NCI-H2227 (cell line): ENCODE data around the gene KLHL22.
"Not testable (repeated sequence)": the region's sequence is repeated elsewhere in the genome, so short reads cannot be mapped to it uniquely, and the experiment has no call there.

Experiments
- DNase-seq: peaks from one replicate; lab custom pipeline; 2025; ENCODE audit not compliant: unreplicated experiment; lab: John Stamatoyannopoulos, UW

KLHL22 gene, protein sequence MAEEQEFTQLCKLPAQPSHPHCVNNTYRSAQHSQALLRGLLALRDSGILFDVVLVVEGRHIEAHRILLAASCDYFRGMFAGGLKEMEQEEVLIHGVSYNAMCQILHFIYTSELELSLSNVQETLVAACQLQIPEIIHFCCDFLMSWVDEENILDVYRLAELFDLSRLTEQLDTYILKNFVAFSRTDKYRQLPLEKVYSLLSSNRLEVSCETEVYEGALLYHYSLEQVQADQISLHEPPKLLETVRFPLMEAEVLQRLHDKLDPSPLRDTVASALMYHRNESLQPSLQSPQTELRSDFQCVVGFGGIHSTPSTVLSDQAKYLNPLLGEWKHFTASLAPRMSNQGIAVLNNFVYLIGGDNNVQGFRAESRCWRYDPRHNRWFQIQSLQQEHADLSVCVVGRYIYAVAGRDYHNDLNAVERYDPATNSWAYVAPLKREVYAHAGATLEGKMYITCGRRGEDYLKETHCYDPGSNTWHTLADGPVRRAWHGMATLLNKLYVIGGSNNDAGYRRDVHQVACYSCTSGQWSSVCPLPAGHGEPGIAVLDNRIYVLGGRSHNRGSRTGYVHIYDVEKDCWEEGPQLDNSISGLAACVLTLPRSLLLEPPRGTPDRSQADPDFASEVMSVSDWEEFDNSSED

DNA sequence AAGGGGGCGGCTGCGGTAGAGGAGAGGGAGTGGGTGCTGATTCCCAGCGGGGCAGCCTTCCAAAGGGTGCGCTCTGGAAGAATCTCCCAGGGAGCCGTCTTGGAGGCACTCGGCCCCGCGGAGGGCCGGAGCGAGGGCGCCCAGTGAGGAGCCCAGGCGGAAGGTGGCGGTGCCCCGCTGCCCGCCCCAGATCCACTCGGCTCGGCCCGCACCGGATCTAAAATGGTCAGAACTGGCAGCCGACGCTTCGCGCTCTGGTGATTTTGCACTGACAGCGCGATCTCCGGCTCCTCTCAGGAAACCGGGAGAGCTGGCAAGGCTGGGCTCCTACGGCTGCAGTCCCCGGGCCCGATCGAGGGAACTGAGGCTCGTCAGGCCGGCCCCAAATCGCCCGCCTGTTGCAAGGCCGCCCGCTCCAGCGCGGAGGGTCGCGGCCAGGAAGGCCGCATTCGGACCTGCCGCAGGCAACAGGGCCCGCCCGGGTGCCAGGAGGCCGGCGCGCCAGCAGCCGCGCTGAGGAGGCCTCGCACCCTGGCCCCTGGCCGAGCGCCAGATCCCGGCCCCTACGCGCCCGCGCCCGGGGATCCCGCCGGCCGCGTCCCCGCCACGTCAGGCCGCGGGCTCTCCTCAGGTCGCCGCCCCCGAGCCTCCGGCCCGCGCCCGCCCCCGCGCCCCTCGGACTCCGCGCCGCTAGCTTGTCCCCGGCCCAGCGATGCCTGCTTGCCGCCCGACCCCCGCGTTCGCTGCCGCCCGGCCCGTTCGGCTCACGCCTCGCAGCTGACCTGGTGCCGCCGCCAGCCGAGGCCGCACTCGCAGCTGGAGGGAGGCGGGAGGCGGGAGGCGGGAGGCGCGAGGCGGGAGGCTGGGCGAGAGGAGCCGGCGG is at the start of gene KLHL22:
Gene KLHL22, minus strand, starts transcription at position 818 of the 883 bp plus-strand sequence. CDS start 6,584 bp downstream, outside the sequence.
- DNase-seq = peak; percentile 81

DNA sequence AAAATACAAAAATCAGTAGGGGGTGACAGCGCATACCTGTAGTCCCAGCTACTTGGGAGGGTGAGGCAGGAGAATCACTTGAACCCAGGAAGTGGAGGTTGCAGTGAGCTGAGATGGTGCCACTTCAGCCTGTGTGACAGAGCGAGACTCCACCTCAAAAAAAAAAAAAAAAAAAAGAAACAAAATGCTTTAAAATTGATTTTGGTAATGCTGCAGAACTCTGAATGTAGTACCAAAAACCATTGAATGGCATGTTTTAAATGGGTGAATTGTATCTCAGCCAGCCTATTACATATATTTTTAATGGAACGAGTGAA is 49.7 kb upstream of the KLHL22 start:
- not testable (repeated sequence) for DNase-seq

DNA sequence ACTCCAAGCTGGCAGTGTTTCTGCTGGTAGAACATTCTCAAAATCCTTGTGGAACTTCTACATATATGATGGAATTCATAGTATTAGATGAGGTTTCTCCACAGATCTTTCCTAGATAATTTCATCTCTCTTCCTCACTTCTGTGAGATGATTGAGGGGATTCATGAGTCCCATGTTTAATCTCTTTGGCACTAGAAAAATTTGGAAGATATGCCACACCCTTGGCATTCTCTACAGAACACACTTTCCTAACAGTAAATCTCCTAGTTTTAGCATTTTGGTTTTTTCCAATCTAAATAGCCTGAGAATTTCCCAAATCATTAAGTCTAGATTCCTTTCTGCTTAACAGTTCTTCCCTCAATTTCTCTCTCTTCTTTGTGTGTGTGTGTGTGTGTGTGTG is 47.1 kb upstream of the KLHL22 start:
- DNase-seq = no peak

DNA sequence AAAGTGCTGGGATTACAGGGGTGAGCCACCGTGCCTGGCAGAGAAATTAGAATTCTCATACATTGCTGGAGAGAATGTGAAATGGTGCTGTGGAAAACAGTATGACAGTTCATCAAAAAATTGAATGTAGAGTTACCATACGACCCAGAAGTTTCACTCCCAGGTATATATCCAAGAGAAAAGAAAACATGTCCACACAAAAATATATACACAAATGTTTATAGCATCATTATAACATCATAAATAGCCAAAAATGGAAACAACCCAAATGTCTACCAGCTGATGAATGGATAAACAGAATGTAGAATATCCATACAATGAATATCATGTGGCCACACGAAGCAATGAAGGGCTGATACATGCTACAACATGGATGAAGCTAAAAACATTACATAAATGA is 46.5 kb upstream of the KLHL22 start:
- DNase-seq = no peak

DNA sequence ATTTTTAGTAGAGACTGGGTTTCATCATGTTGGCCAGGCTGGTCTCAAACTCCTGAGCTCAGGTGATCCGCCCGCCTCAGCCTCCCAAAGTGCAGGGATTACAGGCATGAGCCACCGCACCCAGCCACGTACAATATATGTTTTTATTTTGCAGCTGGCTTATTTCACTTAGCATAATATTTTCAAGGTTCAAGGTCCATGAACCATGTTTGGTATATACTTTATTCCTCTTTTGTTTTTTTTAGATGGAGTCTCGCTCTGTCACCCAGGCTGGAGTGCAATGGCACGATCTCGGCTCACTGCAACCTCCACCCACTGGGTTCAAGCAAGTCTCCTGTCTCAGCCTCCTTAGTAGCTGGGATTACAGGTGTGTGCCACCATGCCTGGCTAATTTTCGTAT is 43.3 kb upstream of the KLHL22 start:
- DNase-seq = not testable (repeated sequence)

DNA sequence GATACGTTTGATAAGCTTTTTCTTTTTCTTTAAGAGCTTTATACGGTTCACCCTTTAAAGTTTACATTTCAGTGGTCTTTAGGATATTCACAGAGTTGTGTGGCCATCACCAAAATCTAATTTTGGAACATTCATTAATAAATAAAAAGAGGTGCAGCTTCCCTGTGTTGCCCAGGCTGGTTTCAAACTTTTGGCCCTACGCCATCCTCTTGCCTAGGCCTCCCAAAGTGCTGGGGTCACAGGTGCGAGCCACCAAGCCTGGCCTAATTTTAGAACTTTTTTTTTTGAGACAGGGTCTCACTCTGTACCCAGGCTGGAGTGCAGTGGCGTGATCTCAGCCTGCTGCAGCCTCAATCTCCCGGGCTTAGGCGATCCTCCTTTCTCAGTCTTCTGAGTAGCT is 42.4 kb upstream of the KLHL22 start:
- DNase-seq = no peak

DNA sequence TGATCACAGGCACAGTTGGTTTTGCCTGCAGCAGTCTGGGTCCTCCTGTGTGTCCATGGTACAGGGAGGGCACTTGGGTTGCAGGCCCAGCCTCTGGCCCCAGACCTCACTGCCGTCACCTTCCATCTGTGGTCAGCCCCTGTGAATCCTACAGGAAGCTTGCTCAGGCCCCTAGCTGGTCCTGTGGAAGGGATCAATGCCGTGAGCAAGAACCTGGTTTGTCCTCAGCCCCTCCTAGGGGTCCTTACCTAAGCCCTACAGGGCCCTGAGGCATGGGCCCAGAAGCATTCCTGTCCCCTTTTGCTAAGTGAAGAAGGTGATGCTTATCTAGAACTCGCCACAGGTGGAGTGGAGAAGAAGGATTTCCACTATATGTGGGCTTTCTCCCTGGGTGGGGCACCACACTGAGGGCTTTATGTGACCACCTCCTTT is 41.7 kb upstream of the KLHL22 start:
- DNase-seq = no peak

DNA sequence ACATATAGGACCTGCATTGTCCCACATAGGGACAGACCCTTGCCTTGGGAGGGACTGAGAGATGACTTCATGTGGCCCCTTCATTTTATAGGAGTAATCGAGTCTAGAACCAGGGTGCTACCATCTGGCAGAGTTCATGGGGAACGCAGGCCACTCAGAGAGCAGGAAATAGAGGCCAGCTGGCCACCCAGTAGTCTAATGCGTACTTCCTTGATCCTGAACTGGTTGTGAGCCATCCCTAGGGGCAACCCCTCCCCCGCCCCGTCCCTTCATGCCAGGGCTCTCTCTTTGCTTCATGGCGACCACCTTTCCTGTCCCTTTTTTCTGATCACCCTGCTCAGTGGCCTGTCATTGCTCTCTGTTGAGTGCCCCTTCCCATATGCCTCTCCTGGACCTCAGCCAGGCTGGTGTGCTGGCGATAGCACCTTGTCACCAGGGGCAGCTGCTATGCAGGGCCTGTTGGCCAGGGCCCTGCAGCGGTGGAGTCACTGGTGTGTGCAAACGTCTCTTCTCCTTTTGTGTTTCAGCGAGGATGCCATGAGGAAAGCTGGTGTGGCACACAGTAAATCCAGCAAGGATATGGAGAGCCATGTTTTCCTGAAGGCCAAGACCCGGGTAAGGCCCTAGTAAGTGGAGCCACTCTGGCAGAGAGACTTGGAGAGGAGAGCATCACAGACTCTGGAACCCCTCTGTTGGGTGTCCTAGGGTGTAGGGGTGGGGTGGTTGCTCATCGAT is 41.2 kb upstream of the KLHL22 start:
- DNase-seq = no peak

DNA sequence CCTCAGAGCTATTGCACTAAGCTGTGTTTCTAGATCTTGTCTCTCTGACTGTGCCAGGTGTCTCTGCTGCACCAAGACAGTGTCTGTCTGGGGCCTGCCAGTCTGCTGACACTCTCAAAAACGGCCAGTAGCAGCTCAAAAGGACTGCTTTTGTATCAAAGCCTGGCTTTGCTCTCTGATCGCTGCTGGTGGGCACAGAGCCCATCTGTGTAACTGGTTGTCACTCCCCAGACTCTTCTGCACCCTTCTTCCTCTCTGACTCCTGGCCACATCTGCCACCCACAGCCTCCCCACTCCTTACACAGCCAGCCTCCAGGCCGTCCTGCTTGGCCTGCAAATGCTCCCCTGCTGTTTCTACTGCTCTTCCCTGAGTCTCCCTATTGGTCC is 38.3 kb upstream of the KLHL22 start:
- no peak for DNase-seq

DNA sequence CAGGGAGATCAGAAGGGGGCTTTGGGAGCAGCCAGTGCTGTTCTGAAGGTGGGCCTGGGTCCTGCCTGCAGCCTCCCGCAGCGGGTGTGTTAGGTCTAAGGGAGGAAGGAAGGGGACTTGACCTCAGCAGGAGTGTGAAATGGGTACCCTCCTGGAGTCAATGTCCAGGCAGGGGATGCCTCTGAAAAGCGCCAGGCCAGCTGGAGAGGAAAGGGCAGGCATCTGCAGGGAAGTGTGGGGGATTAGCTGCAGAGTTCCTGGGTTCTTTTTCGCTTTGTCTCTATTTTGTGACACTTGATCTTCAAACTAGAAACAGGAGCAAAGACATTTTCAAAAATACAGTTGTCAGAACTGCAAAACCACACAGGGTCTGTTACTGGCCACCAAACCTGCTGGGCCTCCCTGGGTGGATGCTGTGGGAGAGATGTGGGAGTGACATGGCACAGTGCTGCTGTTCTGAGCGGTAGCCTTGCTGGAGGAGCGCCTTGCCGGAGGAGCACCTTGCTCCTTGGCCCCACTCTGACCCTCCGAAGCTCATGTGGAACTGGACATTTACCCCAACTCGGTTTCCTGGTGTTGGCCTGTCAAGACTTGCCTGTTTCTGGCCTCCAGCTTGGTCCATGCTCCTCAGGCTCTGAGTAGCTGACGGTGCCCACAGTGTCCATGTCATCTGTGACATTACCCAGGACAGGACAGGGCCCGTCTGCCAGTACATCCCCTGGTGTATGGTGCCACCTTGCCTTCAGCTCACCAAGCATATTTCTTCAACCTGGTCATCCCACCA is 37.7 kb upstream of the KLHL22 start:
- no peak for DNase-seq

DNA sequence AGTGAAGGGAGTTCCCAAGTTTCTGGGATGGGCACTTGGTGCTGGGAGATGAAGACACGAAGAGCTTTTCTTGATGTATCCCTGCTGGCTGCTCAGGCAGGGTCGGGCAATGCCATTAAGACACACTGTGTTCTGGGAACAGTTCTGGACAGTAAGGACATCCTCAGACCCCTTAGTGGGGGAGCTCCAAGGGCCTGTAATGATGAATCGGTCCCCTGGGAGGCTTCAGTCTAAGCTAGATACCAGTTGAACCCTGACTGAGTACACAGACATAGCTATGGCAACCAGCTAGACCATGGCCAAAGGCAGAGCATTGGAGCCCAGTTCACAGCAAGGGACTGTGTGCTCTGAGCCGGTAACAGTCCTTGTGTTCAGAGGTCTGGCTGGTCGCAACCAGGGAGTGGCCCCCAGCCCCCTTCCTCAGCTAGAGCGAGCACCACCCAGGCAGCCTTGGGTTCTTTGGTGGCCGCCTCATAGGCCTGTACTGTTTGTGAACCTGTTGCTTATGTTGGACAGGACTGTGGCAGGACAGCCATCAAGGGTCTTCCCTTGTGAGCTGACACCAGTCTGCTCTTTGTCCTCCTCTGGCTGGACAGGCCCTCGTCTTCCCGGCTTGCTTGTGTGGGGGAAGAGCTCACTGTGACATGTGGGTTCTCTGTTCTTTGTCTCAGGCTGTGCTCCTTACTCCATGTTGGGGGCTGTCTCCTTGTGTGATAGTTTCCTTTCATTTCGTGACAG is 36.8 kb upstream of the KLHL22 start:
- DNase-seq = no peak

DNA sequence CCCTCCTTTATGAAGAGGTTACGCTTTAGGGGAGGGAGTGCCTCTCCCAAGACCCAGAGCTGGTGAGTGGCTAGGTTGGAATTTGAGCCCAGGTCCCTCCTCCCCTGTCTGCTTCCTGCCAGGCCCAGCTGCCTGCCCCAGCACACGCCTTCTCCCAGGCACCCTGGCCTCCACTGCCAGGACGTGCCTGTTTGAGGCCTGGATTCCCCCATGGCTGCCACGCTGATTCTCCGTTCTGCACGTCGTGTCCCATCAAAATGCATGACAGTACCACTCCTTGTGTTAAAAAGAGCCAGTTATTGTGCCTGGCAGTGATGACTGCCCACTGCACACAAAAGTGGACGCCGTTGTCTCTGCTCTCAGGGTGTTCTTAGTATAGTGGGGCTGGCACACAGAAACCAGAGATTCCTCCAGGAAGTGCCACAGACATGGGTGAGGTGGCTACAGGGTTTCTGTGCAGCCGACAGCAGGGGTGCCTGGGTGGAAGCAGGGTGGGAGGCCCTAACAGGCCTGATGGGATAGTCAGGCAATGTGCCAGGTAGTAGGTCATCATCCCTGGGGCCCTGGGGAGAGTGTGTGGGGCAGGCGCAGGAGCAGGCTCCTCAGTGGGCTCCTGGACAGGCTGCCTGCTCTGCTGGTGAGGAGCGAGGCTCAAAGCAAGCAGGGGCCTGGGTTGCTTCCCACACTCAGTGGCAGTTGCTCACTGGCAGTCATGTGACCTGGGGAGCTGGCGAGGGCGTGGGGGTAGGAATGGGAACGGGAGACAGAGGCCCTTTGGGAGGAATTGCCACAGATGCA is 36.0 kb upstream of the KLHL22 start:
- no peak for DNase-seq

DNA sequence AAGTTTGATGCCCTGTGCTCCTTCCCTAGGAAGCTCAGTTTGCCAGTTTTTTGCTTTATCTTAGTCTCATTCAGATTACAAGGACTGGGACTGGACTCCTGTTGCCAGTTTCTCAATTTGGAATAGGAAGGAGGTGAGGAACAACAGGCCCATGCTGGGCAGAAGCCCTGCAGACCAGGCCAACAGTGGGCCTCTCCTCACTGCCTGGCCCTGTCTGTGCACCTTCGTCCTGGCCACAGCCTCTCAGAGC is 35.5 kb upstream of the KLHL22 start:
- DNase-seq = no peak

DNA sequence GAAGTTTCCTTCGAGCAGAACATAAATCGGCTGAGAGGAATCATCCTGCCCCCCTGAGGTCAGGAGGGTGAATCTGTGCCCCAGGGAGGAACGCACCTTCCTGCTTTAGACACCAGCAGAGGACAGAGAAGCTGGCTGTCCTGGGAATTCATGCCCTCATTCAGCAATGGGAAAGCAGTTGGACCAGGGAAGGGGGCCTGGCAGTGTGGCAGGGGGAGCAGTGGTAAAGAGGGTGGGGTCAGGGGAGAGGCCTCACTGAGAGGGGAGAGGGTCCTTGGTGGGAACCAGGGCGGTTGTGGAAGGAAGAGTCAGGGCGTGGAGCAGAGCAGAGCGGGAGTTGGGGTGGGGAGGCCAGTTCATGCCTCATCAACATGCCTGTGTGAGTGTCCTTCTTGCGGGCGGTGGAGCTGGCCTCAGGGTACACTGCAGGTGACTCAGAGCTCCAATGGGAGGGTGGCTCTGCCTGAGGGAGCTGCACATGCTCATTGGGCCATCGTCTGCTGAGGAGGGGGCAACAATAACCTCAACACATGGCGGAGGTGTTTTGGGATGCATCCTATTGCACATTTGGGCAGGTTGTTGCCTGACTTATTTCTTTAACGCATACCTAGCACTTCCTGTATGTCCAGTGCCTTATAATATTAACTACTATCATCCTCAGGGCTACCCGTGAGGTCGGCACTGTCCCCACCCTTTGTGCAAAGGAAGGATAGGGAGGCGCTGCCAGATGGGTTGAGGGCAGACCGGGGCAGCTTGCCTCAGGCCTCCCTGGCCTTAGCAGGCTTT is 35.0 kb upstream of the KLHL22 start:
- DNase-seq = no peak

DNA sequence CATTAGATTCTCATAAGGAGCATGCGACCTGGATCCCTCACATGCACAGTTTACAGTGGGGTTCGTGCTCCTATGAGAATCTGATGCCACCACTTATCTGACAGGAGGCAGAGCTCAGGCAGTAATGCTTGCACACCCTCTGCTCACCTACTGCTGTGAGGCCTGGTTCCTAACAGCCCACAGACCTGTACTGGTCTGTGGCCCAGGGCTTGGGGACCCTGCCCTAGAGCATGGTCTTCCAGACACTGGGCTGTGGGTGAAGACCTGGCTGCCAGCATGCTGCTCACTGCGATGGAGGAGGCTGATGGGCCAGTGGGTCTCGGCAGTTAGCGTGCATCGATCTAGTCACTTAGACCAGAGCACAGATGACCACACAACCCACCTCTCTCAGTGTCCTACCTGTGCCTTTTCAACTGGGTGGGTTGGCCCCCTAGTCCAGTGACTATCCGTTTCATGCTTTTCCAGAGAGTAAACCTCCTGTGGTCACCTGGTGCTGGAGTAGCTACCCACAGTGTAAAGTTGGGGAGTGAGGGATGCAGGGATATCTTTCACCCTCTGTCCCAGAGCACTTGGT is 32.9 kb upstream of the KLHL22 start:
- no peak for DNase-seq

DNA sequence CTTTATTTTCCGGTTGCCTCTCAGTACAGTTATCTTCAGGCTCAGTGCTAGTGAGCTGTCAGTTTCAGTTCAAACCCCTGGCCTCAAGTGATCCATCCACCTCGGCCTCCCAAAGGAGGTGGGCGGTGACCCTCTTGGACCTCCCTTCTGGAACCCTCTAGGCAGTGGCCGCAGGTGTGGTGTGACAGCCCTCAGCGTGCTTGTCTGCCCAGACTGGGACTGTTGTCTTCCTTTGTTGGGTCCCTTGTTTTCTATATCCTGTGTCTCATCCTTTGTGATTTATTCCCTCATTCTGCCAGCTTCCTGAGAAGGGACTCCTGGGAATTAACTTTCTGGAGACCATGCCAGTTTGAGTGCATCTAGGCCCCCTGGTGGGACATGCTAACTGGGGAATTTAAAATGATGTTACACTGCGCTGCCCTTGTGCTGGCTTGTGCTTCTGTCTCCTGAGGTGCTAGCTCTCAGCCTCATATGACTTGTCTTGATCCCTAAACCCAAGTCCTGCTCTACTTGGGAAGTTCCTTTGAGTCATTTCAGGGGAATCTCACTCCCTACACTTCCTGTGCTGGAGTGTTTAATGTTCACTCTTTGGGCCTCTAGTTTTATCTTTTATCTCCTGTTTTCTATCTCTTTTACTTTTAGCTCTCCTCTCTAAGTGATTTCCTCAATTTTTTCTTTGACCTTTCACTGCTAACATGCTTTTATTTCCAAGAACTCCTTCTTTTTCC is 31.2 kb upstream of the KLHL22 start:
- no peak for DNase-seq

DNA sequence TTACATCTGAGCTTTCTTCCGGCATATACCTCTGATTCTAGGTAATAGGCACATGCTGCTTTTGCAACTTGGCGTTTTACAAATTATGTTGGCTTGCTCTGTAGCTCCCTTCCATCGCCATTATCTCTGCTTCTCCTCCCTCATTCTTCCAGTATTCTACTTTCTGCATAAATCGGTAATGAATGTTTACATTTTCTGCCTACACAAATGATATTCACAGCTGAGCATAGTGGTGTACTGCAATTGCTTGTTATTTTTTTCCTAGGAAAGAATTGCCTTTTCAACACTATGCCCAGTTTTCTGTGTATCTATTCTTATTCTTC is 30.7 kb upstream of the KLHL22 start:
- no peak for DNase-seq

DNA sequence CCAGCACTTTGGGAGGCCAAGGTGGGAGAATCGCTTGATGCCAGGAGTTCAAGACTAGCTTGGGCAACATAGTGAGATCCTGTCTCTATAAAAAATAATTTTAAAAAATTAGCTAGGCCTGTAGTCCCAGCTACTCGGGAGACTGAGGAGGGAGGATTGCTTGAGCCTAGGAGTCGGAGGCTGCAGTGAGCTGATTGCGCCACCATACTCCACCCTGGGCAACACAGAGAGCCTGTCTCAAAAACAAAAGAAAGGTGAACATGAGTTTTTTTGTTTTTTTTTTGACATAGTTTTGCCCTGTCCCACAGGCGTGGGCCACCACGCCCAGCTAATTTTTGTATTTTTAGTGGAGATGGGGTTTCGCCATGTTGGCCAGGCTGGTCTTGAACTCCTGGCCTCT is 29.5 kb upstream of the KLHL22 start:
- no peak for DNase-seq
